Measurements from ENCODE around the gene ALG2.
A peak's percentile ranks its signal among the peaks of the same experiment; 100 is the strongest.

The ALG2 gene

DNA sequence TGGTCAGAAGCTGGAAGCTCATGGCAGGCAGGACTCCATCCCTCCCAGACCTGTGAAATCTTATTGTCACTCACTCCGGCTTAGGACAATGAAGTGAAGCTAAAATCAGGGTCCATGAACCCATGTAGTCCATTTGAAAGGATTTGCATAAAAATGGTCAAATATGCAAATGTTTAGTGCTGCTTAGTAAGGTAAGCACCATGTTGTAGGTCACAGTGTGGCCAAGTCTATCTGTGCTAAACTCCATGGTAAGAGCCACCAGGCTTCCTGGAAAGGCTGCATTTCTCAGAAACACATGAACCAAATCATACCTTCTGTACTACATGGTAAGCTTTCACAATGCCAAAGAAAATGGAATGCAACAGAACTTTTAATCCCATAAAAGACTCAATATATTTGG is 5.7 kb downstream of the ALG2 start:
- peaks cover 25% of the 10 kb centered on the region for H4K20me1 ChIP-seq (ENCODE audit: insufficient read depth, low read length, poor library complexity, severe bottlenecking)
- H3K9me2 ChIP-seq (replicated peaks; ENCODE audit: low read depth, low read length) = no peaks in the 10 kb centered on the region
- TF ChIP-seq, protein P1, sequence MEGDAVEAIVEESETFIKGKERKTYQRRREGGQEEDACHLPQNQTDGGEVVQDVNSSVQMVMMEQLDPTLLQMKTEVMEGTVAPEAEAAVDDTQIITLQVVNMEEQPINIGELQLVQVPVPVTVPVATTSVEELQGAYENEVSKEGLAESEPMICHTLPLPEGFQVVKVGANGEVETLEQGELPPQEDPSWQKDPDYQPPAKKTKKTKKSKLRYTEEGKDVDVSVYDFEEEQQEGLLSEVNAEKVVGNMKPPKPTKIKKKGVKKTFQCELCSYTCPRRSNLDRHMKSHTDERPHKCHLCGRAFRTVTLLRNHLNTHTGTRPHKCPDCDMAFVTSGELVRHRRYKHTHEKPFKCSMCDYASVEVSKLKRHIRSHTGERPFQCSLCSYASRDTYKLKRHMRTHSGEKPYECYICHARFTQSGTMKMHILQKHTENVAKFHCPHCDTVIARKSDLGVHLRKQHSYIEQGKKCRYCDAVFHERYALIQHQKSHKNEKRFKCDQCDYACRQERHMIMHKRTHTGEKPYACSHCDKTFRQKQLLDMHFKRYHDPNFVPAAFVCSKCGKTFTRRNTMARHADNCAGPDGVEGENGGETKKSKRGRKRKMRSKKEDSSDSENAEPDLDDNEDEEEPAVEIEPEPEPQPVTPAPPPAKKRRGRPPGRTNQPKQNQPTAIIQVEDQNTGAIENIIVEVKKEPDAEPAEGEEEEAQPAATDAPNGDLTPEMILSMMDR (conservative IDR thresholded peaks at IDR 0.05; ENCODE audit: low read length) = no peak
- H3K9ac ChIP-seq (ENCODE audit: low read depth, low read length, poor library complexity, severe bottlenecking) = no peak overlapping the region
- no peak overlapping the region for H3K4me3 ChIP-seq (ENCODE audit: low read length, poor library complexity, severe bottlenecking)
- H3K9me3 ChIP-seq (ENCODE audit: insufficient read depth, low read depth, low read length) = no peaks in the 10 kb centered on the region
- H3K27me3 ChIP-seq (ENCODE audit: insufficient read depth, low read length, poor library complexity, severe bottlenecking) = no peaks in the 10 kb centered on the region
- H3K79me2 ChIP-seq (ENCODE audit: insufficient read depth, low read length) = peaks cover 38% of the 10 kb centered on the region
- H3K4me2 ChIP-seq (ENCODE audit: low read depth, low read length, poor library complexity, severe bottlenecking) = peak overlapping the region; percentile 11
- peaks cover 8% of the 10 kb centered on the region; the same call in 1 of the 2 replicates for H3K36me3 ChIP-seq (ENCODE audit: insufficient read depth, low read length)
- no peak overlapping the region for H2AFZ ChIP-seq (ENCODE audit: low read length)
- H3K4me1 ChIP-seq (ENCODE audit: insufficient read depth, low read length, poor library complexity, severe bottlenecking) = peaks cover 24% of the 10 kb centered on the region
- no peaks in the 10 kb centered on the region for H3F3A ChIP-seq (ENCODE audit: low read depth)

DNA sequence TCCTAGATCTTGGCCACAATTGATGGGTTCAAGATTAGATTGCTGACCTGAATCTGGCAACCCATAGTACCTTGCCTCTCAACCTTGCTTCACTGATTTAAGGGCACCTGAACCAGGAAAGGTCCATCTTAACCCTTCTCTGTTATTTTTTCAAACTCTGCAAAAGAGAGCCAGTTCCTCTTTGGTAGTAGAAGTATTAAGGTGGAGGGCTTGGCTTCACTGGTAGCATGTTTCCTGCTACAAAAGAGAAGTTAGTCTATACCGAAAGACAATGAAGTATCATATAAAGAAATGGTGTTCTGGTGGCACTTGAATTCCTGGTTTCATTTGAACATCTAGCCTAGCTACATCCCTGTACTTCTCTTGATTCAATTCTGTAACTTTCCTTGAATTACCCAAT is 8.5 kb downstream of the ALG2 start:
- Histone ChIP-seq H3K9ac (ENCODE audit: low read depth, low read length, poor library complexity, severe bottlenecking) (no peak overlapping the region), H2AFZ (ENCODE audit: low read length) (no peak overlapping the region), H3K9me3 (ENCODE audit: insufficient read depth, low read depth, low read length) (no peaks in the 10 kb centered on the region), H3K4me2 (ENCODE audit: low read depth, low read length, poor library complexity, severe bottlenecking) (no peak overlapping the region), H3K27me3 (ENCODE audit: insufficient read depth, low read length, poor library complexity, severe bottlenecking) (no peaks in the 10 kb centered on the region), H3K9me2 (replicated peaks; ENCODE audit: low read depth, low read length) (no peaks in the 10 kb centered on the region), H3K79me2 (ENCODE audit: insufficient read depth, low read length) (peaks cover 10% of the 10 kb centered on the region; the same call in 1 of the 2 replicates), H3K4me1 (ENCODE audit: insufficient read depth, low read length, poor library complexity, severe bottlenecking) (peaks cover 4% of the 10 kb centered on the region), H3K4me3 (ENCODE audit: low read length, poor library complexity, severe bottlenecking) (no peak overlapping the region), H3F3A (ENCODE audit: low read depth) (no peaks in the 10 kb centered on the region), H3K36me3 (ENCODE audit: insufficient read depth, low read length) (peaks cover 4% of the 10 kb centered on the region; the same call in 1 of the 2 replicates), H4K20me1 (ENCODE audit: insufficient read depth, low read length, poor library complexity, severe bottlenecking) (no peaks in the 10 kb centered on the region)
- TF ChIP-seq, protein P1 (conservative IDR thresholded peaks at IDR 0.05; ENCODE audit: low read length) = no peak
- no peak for TF ChIP-seq EZH2phosphoT487 (IDR thresholded peaks at IDR 0.05; ENCODE audit: borderline replicate concordance)

DNA sequence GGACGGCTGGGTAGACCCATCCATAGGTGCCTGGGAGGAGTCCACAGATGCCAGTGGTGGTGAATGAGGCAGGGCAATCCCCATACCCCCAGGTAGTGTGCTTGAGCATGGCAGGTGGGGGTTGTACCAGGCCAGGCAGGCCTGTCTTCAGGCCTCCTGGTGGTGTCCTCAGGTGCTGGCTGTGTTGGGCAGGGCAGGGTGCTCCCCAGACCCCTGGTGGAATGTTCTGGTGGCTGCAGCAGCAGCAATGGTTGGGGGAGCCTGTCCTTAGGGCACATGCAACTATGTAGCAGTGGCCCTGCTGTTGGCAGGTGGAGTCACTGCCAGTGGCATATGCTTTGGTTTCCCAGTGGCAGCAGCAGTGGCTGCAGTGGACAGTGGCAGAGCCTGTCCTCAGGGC is 10.0 kb downstream of the ALG2 start:
- H4K20me1 ChIP-seq (ENCODE audit: insufficient read depth, low read length, poor library complexity, severe bottlenecking) = no peaks in the 10 kb centered on the region
- H3K79me2 ChIP-seq (ENCODE audit: insufficient read depth, low read length) = no peaks in the 10 kb centered on the region
- H3K4me3 ChIP-seq (ENCODE audit: low read length, poor library complexity, severe bottlenecking) = no peak overlapping the region
- H3F3A ChIP-seq (ENCODE audit: low read depth) = no peaks in the 10 kb centered on the region
- H2AFZ ChIP-seq (ENCODE audit: low read length) = no peak overlapping the region
- no peaks in the 10 kb centered on the region for H3K9me3 ChIP-seq (ENCODE audit: insufficient read depth, low read depth, low read length)
- H3K4me2 ChIP-seq (ENCODE audit: low read depth, low read length, poor library complexity, severe bottlenecking) = no peak overlapping the region
- TF ChIP-seq, protein P1 (conservative IDR thresholded peaks at IDR 0.05; ENCODE audit: low read length) = no peak; the same call in 1 of the 2 replicates
- TF ChIP-seq EZH2phosphoT487 (IDR thresholded peaks at IDR 0.05; ENCODE audit: borderline replicate concordance) = no peak
- H3K9ac ChIP-seq (ENCODE audit: low read depth, low read length, poor library complexity, severe bottlenecking) = no peak overlapping the region
- no peaks in the 10 kb centered on the region for H3K36me3 ChIP-seq (ENCODE audit: insufficient read depth, low read length)
- H3K9me2 ChIP-seq (replicated peaks; ENCODE audit: low read depth, low read length) = no peaks in the 10 kb centered on the region
- H3K27me3 ChIP-seq (ENCODE audit: insufficient read depth, low read length, poor library complexity, severe bottlenecking) = no peaks in the 10 kb centered on the region
- no peaks in the 10 kb centered on the region for H3K4me1 ChIP-seq (ENCODE audit: insufficient read depth, low read length, poor library complexity, severe bottlenecking)

Data from Loucy (cell line).